Upper lobe of left lung (tissue), 6 donors: Measurements from ENCODE around the gene FOXP1. TPM values are rescaled to one million over a fixed set of nuclear protein-coding genes. Genes with fewer than 3 reads are reported as not detected.

Source experiments
- ATAC-seq, 2 donors: fragments of 200-7000 bp; cut with Tn5 transposase; one replicate each; pipeline ENCODE4 v1.9.1; 2022; ENCODE audit warnings: mild to moderate bottlenecking in 2 of 2, moderate library complexity in 2 of 2; ENCODE audit not compliant: low FRiP score in 2 of 2
- DNase-seq, 2 donors: peaks; one replicate each; pipeline ENCODE4 v3.0.0-alpha.2; 2019 to 2020
- H3K27ac ChIP-seq, 4 donors: fragments of 200-600 bp; sonication (generic); one replicate each; pipeline ENCODE4 v1.5.1; 2016 to 2019
- H3K27me3 ChIP-seq, 4 donors: fragments of 200-600 bp; sonication (generic); one replicate each; pipeline ENCODE4 v1.5.1; 2017 to 2019
- H3K36me3 ChIP-seq, 4 donors: fragments of 200-600 bp; sonication (generic); one replicate each; pipeline ENCODE4 v1.5.1; 2016 to 2019
- H3K4me1 ChIP-seq, 4 donors: fragments of 200-600 bp; sonication (generic); one replicate each; pipeline ENCODE4 v1.5.1; 2018 to 2019
- H3K4me3 ChIP-seq, 4 donors: fragments of 200-600 bp; sonication (generic); one replicate each; pipeline ENCODE4 v1.5.1; 2017 to 2019; ENCODE audit warnings: mild to moderate bottlenecking in 2 of 4, moderate library complexity in 1 of 4
- H3K9me3 ChIP-seq, 4 donors: fragments of 200-600 bp; sonication (generic); one replicate each; pipeline ENCODE4 v1.5.1; 2018 to 2019
- CTCF ChIP-seq, 6 experiments: fragments of 450-650 bp in 4 of 6; fragments of 200-600 bp in 2 of 6; sonication (generic) in 2 of 6; IDR thresholded peaks; one replicate each; pipeline ENCODE4 v1.5.1; 2016 to 2019; ENCODE audit warnings: antibody characterized with exemption in 6 of 6
- EP300 ChIP-seq, 4 donors: sonication (generic); formaldehyde crosslinking; IDR thresholded peaks; one replicate each; pipeline ENCODE4 v1.5.1; 2017; ENCODE audit warnings: antibody characterized with exemption in 4 of 4, control low read depth in 2 of 4
- POLR2A ChIP-seq, 4 donors: fragments of 450-650 bp; IDR thresholded peaks; one replicate each; pipeline ENCODE4 v1.5.1; 2016 to 2017; ENCODE audit warnings: antibody characterized with exemption in 4 of 4, mild to moderate bottlenecking in 2 of 4
- POLR2AphosphoS5 ChIP-seq, 2 donors: sonication (generic); formaldehyde crosslinking; IDR thresholded peaks; one replicate each; pipeline ENCODE4 v1.5.1; 2017; ENCODE audit warnings: antibody characterized with exemption in 2 of 2
- WGBS, 2 donors: methylation state at CpG; one replicate each; pipeline ENCODE4 v1.1.5; 2017 to 2018; 5-methylcytosine and 5-hydroxymethylcytosine counted together
- total RNA-seq, 6 donors: library from RNA; depleted of rRNA in 4 of 6; stranded (reverse); fragments of >200 nt in 4 of 6; gene quantifications; one replicate each; pipeline versions ENCODE4 v1.1.0 to v1.2.1, GENCODE V29; 2016 to 2021
- donor health status: DM: no; HTN: no; CAD: no; lungs with moderate emphysema.
- donor health status: DM: no; HTN: yes; CAD: no; lungs with severe emphysema.

FOXP1 gene
- total RNA-seq, 6 donors from 2014 or later = 103 to 248 (median 134) TPM

DNA sequence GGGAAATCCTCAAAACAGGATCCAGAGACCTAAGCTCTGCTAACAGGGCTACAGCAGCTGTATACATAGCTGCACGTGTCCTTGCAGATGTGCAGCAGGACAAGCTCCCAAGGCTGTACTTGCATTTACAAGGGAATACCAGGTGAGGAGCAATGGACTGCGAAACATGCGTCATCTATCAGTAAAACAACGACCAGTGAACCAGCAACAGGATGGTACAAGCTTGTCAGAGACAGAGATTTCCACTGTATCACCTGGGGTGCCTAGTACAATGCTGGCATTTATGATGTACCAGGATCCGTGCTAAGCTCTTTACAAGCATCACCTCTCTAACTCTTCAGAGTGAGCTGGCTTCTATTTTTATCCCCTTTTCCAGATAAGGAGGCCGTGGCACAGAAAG lies 227.3 kb downstream of the FOXP1 start:
- H3K4me1 ChIP-seq = peaks cover 0 to 8% (median 0%) of the 10 kb centered on the region in 4 donors
- no peak for DNase-seq
- peaks cover 0 to 9% (median 0%) of the 10 kb centered on the region in 4 donors for H3K36me3 ChIP-seq
- no peaks in the 10 kb centered on the region for H3K27me3 ChIP-seq
- no peak overlapping the region for H3K4me3 ChIP-seq
- no peak for TF ChIP-seq EP300 (IDR thresholded peaks at IDR 0.05)
- no peak for TF ChIP-seq POLR2A (IDR thresholded peaks at IDR 0.05)
- no peak for TF ChIP-seq POLR2AphosphoS5 (IDR thresholded peaks at IDR 0.05)
- no peak for TF ChIP-seq CTCF (IDR thresholded peaks at IDR 0.05)
- WGBS, 2 donors = 77 to 81% methylated on average over 6 of the region's 6 CpGs
- no peak for ATAC-seq
- H3K27ac ChIP-seq = no peak overlapping the region
- H3K9me3 ChIP-seq = no peaks in the 10 kb centered on the region

GRCh38 chr3:71355862-71356261 lies 227.7 kb downstream of the FOXP1 start:
- H3K27ac ChIP-seq = no peak overlapping the region
- DNase-seq = no peak
- TF ChIP-seq POLR2A (IDR thresholded peaks at IDR 0.05) = no peak
- no peak for TF ChIP-seq CTCF (IDR thresholded peaks at IDR 0.05)
- TF ChIP-seq EP300 (IDR thresholded peaks at IDR 0.05) = no peak
- TF ChIP-seq POLR2AphosphoS5 (IDR thresholded peaks at IDR 0.05) = no peak
- no peaks in the 10 kb centered on the region for H3K9me3 ChIP-seq
- WGBS, 2 donors = 91 to 95% methylated on average over 5 to 7 of the region's 7 CpGs
- no peaks in the 10 kb centered on the region for H3K27me3 ChIP-seq
- H3K4me3 ChIP-seq = no peak overlapping the region
- H3K36me3 ChIP-seq = peaks cover 0 to 9% (median 0%) of the 10 kb centered on the region in 4 donors
- peaks cover 0 to 8% (median 3%) of the 10 kb centered on the region in 4 donors for H3K4me1 ChIP-seq
- ATAC-seq = no peak

DNA sequence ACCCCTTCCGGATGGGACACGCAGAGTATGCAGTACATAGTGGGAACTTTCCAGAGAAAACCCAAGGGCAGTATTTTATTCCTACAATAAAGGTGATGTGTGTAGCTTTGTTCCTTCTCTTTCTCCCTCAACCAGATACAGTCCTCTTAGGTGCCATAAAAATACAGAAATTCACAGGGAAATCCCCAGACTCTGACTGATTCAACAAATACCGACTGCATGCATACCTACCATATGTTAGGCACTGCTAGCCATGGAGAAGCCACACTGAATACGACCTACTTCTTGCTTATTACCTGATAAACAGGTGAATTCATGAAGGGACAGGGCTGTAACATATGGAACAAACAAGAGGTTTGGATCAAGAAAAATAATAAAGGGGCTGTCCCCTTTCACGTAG lies 228.5 kb downstream of the FOXP1 start:
- DNase-seq (no peak), ATAC-seq (no peak)
- Histone ChIP-seq H3K9me3 (no peaks in the 10 kb centered on the region), H3K4me1 (peaks cover 0 to 8% (median 5%) of the 10 kb centered on the region in 4 donors), H3K36me3 (peaks cover 0 to 9% (median 0%) of the 10 kb centered on the region in 4 donors), H3K27ac (no peak overlapping the region), H3K4me3 (no peak overlapping the region), H3K27me3 (no peaks in the 10 kb centered on the region)
- no peak for TF ChIP-seq CTCF (IDR thresholded peaks at IDR 0.05)
- no peak for TF ChIP-seq POLR2AphosphoS5 (IDR thresholded peaks at IDR 0.05)
- TF ChIP-seq EP300 (IDR thresholded peaks at IDR 0.05) = no peak
- no peak for TF ChIP-seq POLR2A (IDR thresholded peaks at IDR 0.05)
- WGBS, 2 donors = 89 to 92% methylated on average over 5 of the region's 5 CpGs

DNA sequence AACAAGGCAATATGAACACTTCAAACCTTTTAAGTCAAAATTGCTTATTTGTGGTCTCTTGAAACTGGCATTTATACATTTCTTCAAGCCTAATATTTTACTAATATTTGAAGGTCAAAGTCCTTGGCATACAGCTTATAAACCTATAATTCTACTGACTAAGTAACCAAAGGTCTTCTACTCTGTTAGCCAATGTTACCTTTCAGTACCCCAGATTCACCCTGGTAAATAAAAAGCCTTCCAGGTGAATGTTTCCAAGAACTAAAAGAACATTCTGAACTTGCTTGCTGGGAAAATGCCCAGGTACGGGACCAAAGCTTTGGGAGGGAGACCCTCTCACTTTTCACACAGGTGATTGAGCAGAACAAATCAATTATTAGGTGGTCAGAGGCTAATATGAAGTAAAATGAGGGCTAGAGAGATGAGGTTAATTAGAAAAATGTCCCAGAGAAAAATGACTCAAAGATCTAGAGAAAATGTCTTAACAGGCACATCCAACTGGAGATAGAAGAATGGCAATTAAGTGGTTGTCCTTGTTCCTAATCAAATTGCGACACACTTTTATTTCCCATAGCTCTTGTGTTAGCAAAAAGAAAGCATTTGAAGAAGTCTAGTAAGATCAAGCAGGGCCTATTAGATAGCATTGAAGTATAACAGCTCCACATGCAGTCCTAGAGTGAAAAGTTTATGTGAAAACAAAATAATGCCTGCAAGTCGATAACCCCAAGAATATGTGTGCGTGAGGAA lies 232.0 kb downstream of the FOXP1 start:
- peaks cover 0 to 5% (median 0%) of the 10 kb centered on the region in 4 donors for H3K36me3 ChIP-seq
- H3K4me1 ChIP-seq = peaks cover 0 to 8% (median 5%) of the 10 kb centered on the region in 4 donors
- no peaks in the 10 kb centered on the region for H3K27me3 ChIP-seq
- ATAC-seq (no peak), DNase-seq (no peak)
- TF ChIP-seq EP300 (IDR thresholded peaks at IDR 0.05) (no peak), POLR2A (IDR thresholded peaks at IDR 0.05) (no peak), POLR2AphosphoS5 (IDR thresholded peaks at IDR 0.05) (no peak), CTCF (IDR thresholded peaks at IDR 0.05) (no peak)
- WGBS, 2 donors = 86 to 92% methylated on average over 4 of the region's 4 CpGs
- H3K4me3 ChIP-seq = no peak overlapping the region
- H3K27ac ChIP-seq = no peak overlapping the region
- no peaks in the 10 kb centered on the region for H3K9me3 ChIP-seq

GRCh38 chr3:71350998-71351397 lies 232.5 kb downstream of the FOXP1 start:
- DNase-seq (no peak), ATAC-seq (no peak)
- no peak for TF ChIP-seq CTCF (IDR thresholded peaks at IDR 0.05)
- TF ChIP-seq POLR2A (IDR thresholded peaks at IDR 0.05) = no peak
- no peak for TF ChIP-seq EP300 (IDR thresholded peaks at IDR 0.05)
- no peak for TF ChIP-seq POLR2AphosphoS5 (IDR thresholded peaks at IDR 0.05)
- Histone ChIP-seq H3K36me3 (peaks cover 0 to 5% (median 0%) of the 10 kb centered on the region in 4 donors), H3K4me1 (peaks cover 0 to 8% (median 5%) of the 10 kb centered on the region in 4 donors), H3K4me3 (no peak overlapping the region), H3K27ac (no peak overlapping the region), H3K9me3 (no peaks in the 10 kb centered on the region), H3K27me3 (no peaks in the 10 kb centered on the region)
- WGBS, 2 donors = 83 to 89% methylated on average over 3 to 4 of the region's 4 CpGs
